Hepatocyte (in vitro differentiated cells): ENCODE data around the gene PEX26. TPM values are rescaled to one million over a fixed set of nuclear protein-coding genes. Genes with fewer than 3 reads are reported as not detected.
"Not testable (repeated sequence)": the region's sequence is repeated elsewhere in the genome, so short reads cannot be mapped to it uniquely, and the experiment has no call there.

Source experiments
- DNase-seq: peaks from one replicate; pipeline ENCODE4 v3.0.0-alpha.2; 2016; ENCODE audit warnings: low spot score
- H2AFZ ChIP-seq: fragments of 200-600 bp; sonication (generic); 2 replicates; pipeline ENCODE4 v1.6.0; 2016; ENCODE audit warnings: antibody characterized with exemption, mild to moderate bottlenecking
- H3K27ac ChIP-seq: fragments of 200-600 bp; sonication (generic); 2 replicates; pipeline ENCODE4 v1.5.1; 2016; ENCODE audit warnings: mild to moderate bottlenecking
- H3K27me3 ChIP-seq: fragments of 200-600 bp; sonication (generic); 2 replicates; pipeline ENCODE4 v1.6.1; 2016
- H3K36me3 ChIP-seq: fragments of 200-600 bp; sonication (generic); replicated peaks from 2 replicates; pipeline ENCODE4 v1.5.1; 2016; ENCODE audit warnings: low read depth; ENCODE audit not compliant: insufficient read depth
- H3K4me1 ChIP-seq: fragments of 200-600 bp; sonication (generic); 2 replicates; pipeline ENCODE4 v1.5.1; 2016; ENCODE audit warnings: mild to moderate bottlenecking, moderate library complexity; ENCODE audit not compliant: insufficient read depth
- H3K4me2 ChIP-seq: fragments of 200-600 bp; sonication (generic); 2 replicates; pipeline ENCODE4 v1.6.0; 2016
- H3K4me3 ChIP-seq: fragments of 200-600 bp; sonication (generic); 2 replicates; pipeline ENCODE4 v1.5.1; 2016; ENCODE audit warnings: mild to moderate bottlenecking
- H3K79me2 ChIP-seq: fragments of 200-600 bp; sonication (generic); 2 replicates; pipeline ENCODE4 v1.6.0; 2017; ENCODE audit warnings: mild to moderate bottlenecking
- H3K9me2 ChIP-seq: fragments of 200-600 bp; sonication (generic); replicated peaks from 2 replicates; pipeline ENCODE4 v1.6.0; 2017; ENCODE audit warnings: mild to moderate bottlenecking; ENCODE audit not compliant: insufficient read depth
- H3K9me3 ChIP-seq: fragments of 200-600 bp; sonication (generic); 2 replicates; pipeline ENCODE4 v1.5.1; 2016; ENCODE audit warnings: low read depth, mild to moderate bottlenecking
- H4K20me1 ChIP-seq: fragments of 200-600 bp; sonication (generic); 2 replicates; pipeline ENCODE4 v1.6.0; 2016; ENCODE audit warnings: mild to moderate bottlenecking; ENCODE audit not compliant: insufficient read depth, poor library complexity, severe bottlenecking
- CTCF ChIP-seq: fragments of 200-600 bp; sonication (generic); IDR thresholded peaks from 2 replicates; pipeline ENCODE4 v1.5.1; 2016; ENCODE audit warnings: antibody characterized with exemption, mild to moderate bottlenecking; ENCODE audit not compliant: poor library complexity
- EZH2 ChIP-seq: fragments of 200-600 bp; sonication (generic); IDR thresholded peaks from 2 replicates; pipeline ENCODE4 v1.6.1; 2016; ENCODE audit warnings: antibody characterized with exemption, mild to moderate bottlenecking, borderline replicate concordance
- EZH2phosphoT487 ChIP-seq: fragments of 200-600 bp; sonication (generic); IDR thresholded peaks from one replicate; pipeline ENCODE4 v1.6.1; 2018; ENCODE audit warnings: antibody characterized with exemption, mild to moderate bottlenecking, low read depth, moderate library complexity; ENCODE audit not compliant: unreplicated experiment, severe bottlenecking
- WGBS: methylation state at CpG from one replicate; pipeline ENCODE4 v1.1.6; 2016; ENCODE audit warnings: low lambda C conversion rate; ENCODE audit errors: missing lambda C conversion rate; 5-methylcytosine and 5-hydroxymethylcytosine counted together
- polyA plus RNA-seq: library from polyadenylated mRNA; unstranded; fragments of >200 nt; fragmentation: Nextera tagmentation; extraction: Ambion mirVana; gene quantifications from 2 replicates; pipeline ENCODE4 v1.2.1, GENCODE V29; 2016
- total RNA-seq: library from RNA; depleted of rRNA; stranded (reverse); fragments of >200 nt; gene quantifications from 2 replicates; pipeline ENCODE4 v1.2.3, GENCODE V29; 2014

The PEX26 gene
- total and polyA plus RNA-seq, 2 experiments from 2014 or later = 5.4 to 30.9 TPM

- no peak overlapping the region for H3K27ac ChIP-seq
- H3K27me3 ChIP-seq = no peaks in the 10 kb centered on the region
- no peaks in the 10 kb centered on the region for H3K36me3 ChIP-seq
- TF ChIP-seq EZH2 = no peak
- no peak overlapping the region for H3K4me3 ChIP-seq
- peak; percentile 60 for DNase-seq
- no peak overlapping the region for H3K4me2 ChIP-seq
- no peaks in the 10 kb centered on the region for H3K9me2 ChIP-seq
- no peaks in the 10 kb centered on the region for H3K79me2 ChIP-seq
- H3K9me3 ChIP-seq = no peaks in the 10 kb centered on the region
- H2AFZ ChIP-seq = no peak overlapping the region
- no peaks in the 10 kb centered on the region for H4K20me1 ChIP-seq
- peaks cover 8% of the 10 kb centered on the region for H3K4me1 ChIP-seq
- WGBS = 69% methylated on average over 9 of the region's 9 CpGs
Measured at GRCh38 chr22:18035751-18036150, 42.0 kb upstream of the PEX26 start.

GRCh38 chr22:18040898-18041297 lies 36.9 kb upstream of the PEX26 start:
- H3K9me2 ChIP-seq, H3K4me1 ChIP-seq, H3K9me3 ChIP-seq, H3K4me3 ChIP-seq, H2AFZ ChIP-seq, H3K27ac ChIP-seq, DNase-seq, H3K79me2 ChIP-seq, H3K4me2 ChIP-seq, H4K20me1 ChIP-seq, H3K27me3 ChIP-seq, H3K36me3 ChIP-seq: not testable (repeated sequence)
- WGBS = 64% methylated on average over 6 of the region's 6 CpGs

GRCh38 chr22:18042685-18043084 lies 35.1 kb upstream of the PEX26 start:
- TF ChIP-seq EZH2 (no peak), CTCF (no peak), EZH2phosphoT487 (no peak)
- Histone ChIP-seq H3K79me2 (no peaks in the 10 kb centered on the region), H3K4me2 (no peak overlapping the region), H3K27me3 (no peaks in the 10 kb centered on the region), H3K4me3 (no peak overlapping the region), H3K4me1 (no peaks in the 10 kb centered on the region), H4K20me1 (no peaks in the 10 kb centered on the region), H3K9me3 (no peaks in the 10 kb centered on the region), H2AFZ (no peak overlapping the region), H3K36me3 (no peaks in the 10 kb centered on the region), H3K27ac (no peak overlapping the region), H3K9me2 (no peaks in the 10 kb centered on the region)
- 84% methylated on average over 6 of the region's 6 CpGs for WGBS
- DNase-seq = no peak

- no peaks in the 10 kb centered on the region for H3K36me3 ChIP-seq
- no peaks in the 10 kb centered on the region for H3K4me1 ChIP-seq
- H4K20me1 ChIP-seq = no peaks in the 10 kb centered on the region
- no peaks in the 10 kb centered on the region for H3K79me2 ChIP-seq
- no peak overlapping the region for H3K4me2 ChIP-seq
- H3K9me3 ChIP-seq = no peaks in the 10 kb centered on the region
- no peak for DNase-seq
- TF ChIP-seq EZH2phosphoT487 (no peak), EZH2 (no peak), CTCF (no peak)
- no peaks in the 10 kb centered on the region for H3K27me3 ChIP-seq
- no peaks in the 10 kb centered on the region for H3K9me2 ChIP-seq
- 80% methylated on average over 11 of the region's 11 CpGs for WGBS
- no peak overlapping the region for H3K27ac ChIP-seq
- no peak overlapping the region for H3K4me3 ChIP-seq
- no peak overlapping the region for H2AFZ ChIP-seq
Measured at GRCh38 chr22:18044548-18045271, 33.1 kb upstream of the PEX26 start.
